Mesenchymal stem cell (in vitro differentiated cells and primary cell): ENCODE data around the gene ARID3A.

ENCODE experiments used
- DNase-seq: peaks from one replicate; pipeline ENCODE4 v3.0.0-alpha.2; 2013
- H2AFZ ChIP-seq: one replicate; pipeline ENCODE4 v1.6.1; 2013; ENCODE audit warnings: low read depth, mild to moderate bottlenecking, control low read depth, inconsistent platforms, low read length, moderate library complexity
- H2AK5ac ChIP-seq: 2 replicates; pipeline ENCODE4 v1.6.1; 2013; ENCODE audit warnings: low read length, moderate library complexity, mild to moderate bottlenecking, inconsistent platforms; ENCODE audit not compliant: severe bottlenecking
- H2BK120ac ChIP-seq: one replicate; pipeline ENCODE4 v1.6.1; 2013; ENCODE audit warnings: low read depth, mild to moderate bottlenecking, inconsistent platforms, low read length, moderate library complexity
- H2BK12ac ChIP-seq, 2 experiments: one replicate each; pipeline ENCODE4 v1.6.1; 2013; ENCODE audit warnings: inconsistent platforms in 2 of 2, low read length in 2 of 2, mild to moderate bottlenecking in 2 of 2, moderate library complexity in 2 of 2, control low read depth in 1 of 2
- H2BK15ac ChIP-seq: one replicate; pipeline ENCODE4 v1.6.1; 2013; ENCODE audit warnings: mild to moderate bottlenecking, low read depth, inconsistent platforms; ENCODE audit not compliant: poor library complexity, severe bottlenecking
- H2BK5ac ChIP-seq: 2 replicates; pipeline ENCODE4 v1.6.1; 2013; ENCODE audit warnings: low read depth, mild to moderate bottlenecking, low read length, control low read depth, inconsistent platforms; ENCODE audit not compliant: poor library complexity, severe bottlenecking
- H3K14ac ChIP-seq, 2 experiments: one replicate each; pipeline ENCODE4 v1.6.1; 2013; ENCODE audit warnings: inconsistent platforms in 2 of 2, low read length in 2 of 2, control low read depth in 1 of 2, mild to moderate bottlenecking in 1 of 2, moderate library complexity in 1 of 2
- H3K18ac ChIP-seq, 2 experiments: one replicate each; pipeline ENCODE4 v1.6.1; 2013; ENCODE audit warnings: inconsistent platforms in 2 of 2, low read length in 2 of 2, control low read depth in 1 of 2, low read depth in 1 of 2, mild to moderate bottlenecking in 1 of 2
- H3K23ac ChIP-seq, 2 experiments: one replicate each; pipeline ENCODE4 v1.6.1; 2013; ENCODE audit warnings: inconsistent platforms in 2 of 2, low read length in 2 of 2, mild to moderate bottlenecking in 2 of 2, moderate library complexity in 2 of 2, control low read depth in 1 of 2
- H3K27ac ChIP-seq: 2 replicates; pipeline ENCODE4 v1.5.1; 2013; ENCODE audit warnings: mild to moderate bottlenecking, moderate library complexity, low read length, control low read depth, inconsistent platforms; ENCODE audit not compliant: poor library complexity, severe bottlenecking
- H3K27me3 ChIP-seq, 2 experiments: 2 replicates each; pipeline versions ENCODE4 v1.6.1 to v1.7.0; 2013; ENCODE audit warnings: low read length in 2 of 2, mild to moderate bottlenecking in 2 of 2, moderate library complexity in 2 of 2, control low read depth in 1 of 2, inconsistent platforms in 1 of 2; ENCODE audit not compliant: control insufficient read depth in 1 of 2, insufficient read depth in 1 of 2
- H3K36me3 ChIP-seq, 2 experiments: 2 replicates each; pipeline versions ENCODE4 v1.6.1 to v1.7.0; 2013; ENCODE audit warnings: low read length in 2 of 2, control low read depth in 1 of 2, inconsistent platforms in 1 of 2, low read depth in 1 of 2, mild to moderate bottlenecking in 1 of 2; ENCODE audit not compliant: insufficient read depth in 2 of 2, control insufficient read depth in 1 of 2
- H3K4ac ChIP-seq, 2 experiments: one replicate each; pipeline ENCODE4 v1.6.1; 2013; ENCODE audit warnings: inconsistent platforms in 2 of 2, low read length in 2 of 2, mild to moderate bottlenecking in 2 of 2, moderate library complexity in 2 of 2, control low read depth in 1 of 2, low read depth in 1 of 2
- H3K4me1 ChIP-seq: 2 replicates; pipeline ENCODE4 v1.6.1; 2013; ENCODE audit warnings: low read depth, low read length, control low read depth; ENCODE audit not compliant: control insufficient read depth, insufficient read depth
- H3K4me2 ChIP-seq: 2 replicates; pipeline ENCODE4 v1.6.1; 2013; ENCODE audit warnings: low read length, mild to moderate bottlenecking, inconsistent platforms; ENCODE audit not compliant: poor library complexity, severe bottlenecking
- H3K4me3 ChIP-seq, 2 experiments: 2 replicates each; pipeline versions ENCODE4 v1.5.1 to v1.7.0; 2013; ENCODE audit warnings: low read length in 2 of 2, mild to moderate bottlenecking in 2 of 2, control low read depth in 1 of 2, low read depth in 1 of 2; ENCODE audit not compliant: insufficient read depth in 1 of 2
- H3K79me1 ChIP-seq: replicated peaks from 2 replicates; pipeline ENCODE4 v1.6.1; 2013; ENCODE audit warnings: mild to moderate bottlenecking, control low read depth, low read length, inconsistent platforms; ENCODE audit not compliant: poor library complexity, severe bottlenecking
- H3K9ac ChIP-seq: 2 replicates; pipeline ENCODE4 v1.7.0; 2013; ENCODE audit warnings: mild to moderate bottlenecking, low read length, moderate library complexity
- H3K9me3 ChIP-seq: 2 replicates; pipeline ENCODE4 v1.7.0; 2013; ENCODE audit warnings: mild to moderate bottlenecking, low read length; ENCODE audit not compliant: control insufficient read depth
- H4K8ac ChIP-seq: one replicate; pipeline ENCODE4 v1.6.1; 2013; ENCODE audit warnings: inconsistent platforms, mild to moderate bottlenecking, low read length, moderate library complexity
- H4K91ac ChIP-seq: one replicate; pipeline ENCODE4 v1.6.1; 2013; ENCODE audit warnings: mild to moderate bottlenecking, low read length, inconsistent platforms
- WGBS: methylation state at CpG from one replicate; pipeline ENCODE4 v1.1.7; 2013; ENCODE audit warnings: mixed read lengths; 5-methylcytosine and 5-hydroxymethylcytosine counted together

ARID3A gene

GRCh38 chr19:882871-883497 lies 42.9 kb upstream of the ARID3A start:
- no peak overlapping the region for H2BK15ac ChIP-seq
- no peak overlapping the region for H3K23ac ChIP-seq
- no peaks in the 10 kb centered on the region for H3K27me3 ChIP-seq
- no peak overlapping the region for H3K14ac ChIP-seq
- no peak overlapping the region for H3K4me2 ChIP-seq
- no peak overlapping the region for H2AK5ac ChIP-seq
- H3K9ac ChIP-seq, result no peak overlapping the region
- no peak overlapping the region for H2AFZ ChIP-seq
- no peak for DNase-seq
- H2BK12ac ChIP-seq, result no peak overlapping the region
- H3K79me1 ChIP-seq, result peaks cover 43% of the 10 kb centered on the region
- H3K9me3 ChIP-seq, result no peaks in the 10 kb centered on the region
- WGBS, result 96% methylated on average over 19 of the region's 30 CpGs
- H2BK120ac ChIP-seq, result no peak overlapping the region
- peaks cover 56 to 92% of the 10 kb centered on the region in 2 experiments for H3K36me3 ChIP-seq
- no peak overlapping the region for H4K8ac ChIP-seq
- no peak overlapping the region for H2BK5ac ChIP-seq
- no peak overlapping the region for H3K27ac ChIP-seq
- no peak overlapping the region for H4K91ac ChIP-seq
- H3K4me3 ChIP-seq, result no peak overlapping the region
- H3K4ac ChIP-seq, result no peak overlapping the region
- no peak overlapping the region for H3K18ac ChIP-seq
- peaks cover 18% of the 10 kb centered on the region for H3K4me1 ChIP-seq

- Histone ChIP-seq H3K18ac (no peak overlapping the region), H4K8ac (no peak overlapping the region), H3K23ac (no peak overlapping the region), H3K4ac (no peak overlapping the region), H3K36me3 (peaks cover 60 to 91% of the 10 kb centered on the region in 2 experiments), H2BK12ac (no peak overlapping the region), H2BK5ac (no peak overlapping the region), H3K27me3 (no peaks in the 10 kb centered on the region), H4K91ac (peak overlapping the region; percentile 12), H3K14ac (no peak overlapping the region), H3K79me1 (peaks cover 46% of the 10 kb centered on the region), H2BK120ac (no peak overlapping the region), H3K9me3 (no peaks in the 10 kb centered on the region), H3K4me1 (peaks cover 16% of the 10 kb centered on the region), H3K27ac (no peak overlapping the region), H2AK5ac (no peak overlapping the region), H3K9ac (no peak overlapping the region), H3K4me3 (no peak overlapping the region), H2BK15ac (no peak overlapping the region), H3K4me2 (no peak overlapping the region), H2AFZ (no peak overlapping the region)
- DNase-seq, result no peak
- 87% methylated on average over 21 of the region's 22 CpGs for WGBS
Observed at GRCh38 chr19:883661-884211, 42.1 kb upstream of the ARID3A start.

GRCh38 chr19:884420-885211 lies 41.2 kb upstream of the ARID3A start:
- Histone ChIP-seq H3K9me3 (no peaks in the 10 kb centered on the region), H3K36me3 (peaks cover 64 to 91% of the 10 kb centered on the region in 2 experiments), H2BK5ac (no peak overlapping the region), H3K27ac (no peak overlapping the region), H2AK5ac (no peak overlapping the region), H2BK120ac (no peak overlapping the region), H3K4me1 (peaks cover 15% of the 10 kb centered on the region), H3K23ac (no peak overlapping the region), H2AFZ (no peak overlapping the region), H3K9ac (no peak overlapping the region), H3K14ac (no peak overlapping the region), H3K4me2 (no peak overlapping the region), H4K91ac (no peak overlapping the region), H3K4me3 (no peak overlapping the region), H2BK12ac (no peak overlapping the region), H3K4ac (no peak overlapping the region), H2BK15ac (no peak overlapping the region), H3K18ac (no peak overlapping the region), H3K79me1 (peaks cover 51% of the 10 kb centered on the region), H4K8ac (no peak overlapping the region), H3K27me3 (no peaks in the 10 kb centered on the region)
- DNase-seq, result no peak
- WGBS, result 98% methylated on average over 51 of the region's 51 CpGs

- Histone ChIP-seq H3K9ac (no peak overlapping the region), H3K4ac (no peak overlapping the region), H2BK5ac (no peak overlapping the region), H3K27ac (no peak overlapping the region), H2BK15ac (no peak overlapping the region), H3K36me3 (peaks cover 74 to 91% of the 10 kb centered on the region in 2 experiments), H4K8ac (no peak overlapping the region), H3K27me3 (no peaks in the 10 kb centered on the region), H2AK5ac (no peak overlapping the region), H3K9me3 (no peaks in the 10 kb centered on the region), H3K14ac (no peak overlapping the region), H3K4me3 (no peak overlapping the region), H3K4me1 (peaks cover 15% of the 10 kb centered on the region), H3K18ac (no peak overlapping the region), H3K23ac (no peak overlapping the region), H3K79me1 (peaks cover 56% of the 10 kb centered on the region), H2BK12ac (no peak overlapping the region), H2AFZ (no peak overlapping the region), H3K4me2 (no peak overlapping the region), H2BK120ac (no peak overlapping the region), H4K91ac (no peak overlapping the region)
- 98% methylated on average over 63 of the region's 64 CpGs for WGBS
- no peak for DNase-seq
Observed at GRCh38 chr19:885536-886224, 40.2 kb upstream of the ARID3A start.
